Stimulated activated naive CD4-positive, alpha-beta T cell treated with Interleukin-2 at 50 U/mL for 16 hours (primary cell): ENCODE measurements around the gene ZCCHC17.

Source experiments
- DNase-seq: peaks from one replicate; lab custom pipeline; 2025; lab: John Stamatoyannopoulos, UW

The ZCCHC17 gene

DNA sequence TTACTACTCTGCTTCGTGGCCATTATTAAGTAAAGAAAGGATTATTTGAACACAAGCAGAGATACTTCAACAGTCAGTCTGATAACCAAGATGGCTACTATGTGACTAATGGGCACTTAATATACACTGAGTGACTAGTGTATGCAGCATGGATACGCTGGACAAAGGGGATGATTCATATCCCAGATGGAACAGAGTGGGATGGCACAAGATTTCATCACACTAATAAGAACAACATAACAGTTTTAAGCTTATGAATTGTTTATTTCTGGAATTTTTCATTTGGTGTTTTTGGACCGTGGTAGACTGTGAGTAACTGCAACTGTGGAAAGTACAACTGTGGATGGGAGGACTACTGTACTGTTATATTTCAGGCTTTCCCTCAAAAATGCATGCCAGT, 9.4 kb downstream of the ZCCHC17 start:
- no peak for DNase-seq

DNA sequence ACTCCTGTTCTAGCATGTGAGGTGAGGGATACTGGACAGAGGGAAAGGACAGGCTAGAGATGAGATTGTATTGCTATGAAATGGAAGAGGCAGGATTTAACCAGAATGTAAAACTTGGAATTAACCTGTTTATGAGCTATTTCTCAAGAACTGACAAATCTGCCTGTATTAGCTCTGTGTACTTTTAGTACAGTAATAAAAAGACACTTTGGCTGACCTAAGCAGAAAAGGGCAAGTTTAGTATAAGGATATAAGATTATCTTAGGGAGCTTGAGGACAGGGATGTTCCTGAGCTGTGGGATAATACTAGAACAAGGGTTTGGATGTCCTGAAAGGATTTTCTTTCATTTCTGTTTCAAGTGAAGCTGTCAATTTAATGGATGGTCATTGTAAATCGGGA, 11.2 kb downstream of the ZCCHC17 start:
- DNase-seq: no peak

DNA sequence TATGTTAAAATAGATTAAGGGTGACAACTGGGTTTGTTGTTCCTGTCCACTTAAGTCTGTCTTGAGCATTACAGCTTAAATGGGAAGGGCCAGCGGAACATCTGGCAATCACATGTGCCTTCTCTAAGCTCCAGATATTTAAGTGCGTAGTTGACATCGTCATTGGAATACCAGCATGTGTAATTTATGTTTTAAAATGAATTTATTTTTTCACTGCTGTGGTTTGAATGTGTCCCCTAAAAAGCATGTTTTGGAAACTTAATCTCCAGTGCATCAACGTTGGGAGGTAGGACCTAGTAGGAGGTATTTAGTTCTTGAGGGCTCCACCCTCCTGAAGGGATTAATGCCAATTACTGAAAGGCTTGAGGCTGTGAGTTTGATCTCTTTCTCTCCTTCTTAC, 13.4 kb downstream of the ZCCHC17 start:
- no peak for DNase-seq

DNA sequence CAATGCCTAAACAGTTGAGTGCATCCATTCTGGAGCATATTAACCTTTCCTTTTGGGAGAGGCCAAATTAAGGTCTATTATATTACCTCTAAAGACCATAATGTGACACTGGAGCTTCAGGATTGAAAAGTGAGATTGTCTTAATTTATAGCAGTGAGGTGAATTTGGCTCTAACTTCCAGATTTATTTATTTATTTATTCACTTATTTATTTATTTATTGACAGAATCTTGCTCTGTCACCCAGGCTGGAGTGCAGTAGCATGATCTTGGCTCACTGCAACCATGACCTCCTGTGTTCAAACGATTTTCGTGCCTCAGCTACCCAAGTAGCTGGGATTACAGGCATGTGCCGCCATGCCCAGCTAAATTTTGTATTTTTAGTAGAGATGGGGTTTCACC, 19.1 kb downstream of the ZCCHC17 start:
- DNase-seq: no peak

DNA sequence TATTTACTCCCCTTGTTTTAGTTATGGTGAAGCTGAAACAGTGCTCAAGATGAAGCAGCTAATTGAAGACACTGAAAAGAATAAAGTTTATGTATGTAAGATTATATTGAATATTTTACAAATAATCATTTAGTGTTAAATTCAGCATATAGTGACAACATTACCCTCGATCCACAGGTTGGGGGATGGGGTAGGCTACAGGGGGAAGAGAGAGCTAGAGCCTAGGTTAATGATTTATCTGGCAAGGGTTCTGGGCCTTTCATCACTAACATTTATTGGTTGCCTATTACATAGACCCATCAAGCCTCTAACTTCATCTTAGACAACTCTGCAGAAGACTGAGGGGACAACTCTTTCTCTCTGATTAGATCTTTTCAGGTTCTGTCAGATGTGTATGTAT, 21.3 kb downstream of the ZCCHC17 start:
- no peak for DNase-seq

DNA sequence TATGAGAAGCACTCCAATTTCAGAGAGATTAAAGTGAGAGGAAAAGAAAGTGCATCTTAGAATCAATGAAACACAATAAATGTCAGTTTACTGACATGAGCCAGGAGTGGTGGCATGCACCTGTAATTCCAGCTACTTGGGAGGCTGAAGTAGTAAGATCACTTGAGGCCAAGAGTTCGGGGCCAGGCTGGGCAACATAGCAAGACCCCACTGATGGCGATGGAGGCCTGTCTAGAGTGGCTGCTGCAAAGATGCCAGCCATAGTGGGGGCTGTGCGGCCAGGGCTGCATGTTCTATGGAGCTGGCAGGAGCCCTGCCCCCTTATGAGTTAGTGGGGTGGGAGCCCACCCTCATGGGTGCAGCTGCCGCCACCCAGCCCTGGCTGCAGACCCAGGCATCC, 27.3 kb downstream of the ZCCHC17 start:
- DNase-seq: no peak

DNA sequence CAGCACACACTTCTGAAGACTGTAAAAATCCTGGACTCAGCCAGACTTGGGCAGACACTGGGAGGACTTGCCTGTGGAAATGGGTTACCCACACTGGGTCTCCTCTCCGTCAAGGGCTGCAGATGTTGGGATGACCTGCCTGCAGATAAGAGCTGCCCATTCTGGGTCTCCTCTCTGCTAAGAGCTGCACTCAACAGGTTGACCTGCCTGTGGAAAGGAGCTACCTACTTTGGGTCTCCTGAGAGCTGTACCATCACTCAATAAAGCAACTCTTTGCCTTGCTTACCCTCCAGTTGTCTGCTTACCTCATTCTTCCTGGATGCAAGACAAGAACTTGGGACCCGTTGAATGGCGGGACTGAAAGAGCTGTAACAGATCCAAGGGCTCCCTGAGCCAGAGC, 28.2 kb downstream of the ZCCHC17 start:
- no peak for DNase-seq

DNA sequence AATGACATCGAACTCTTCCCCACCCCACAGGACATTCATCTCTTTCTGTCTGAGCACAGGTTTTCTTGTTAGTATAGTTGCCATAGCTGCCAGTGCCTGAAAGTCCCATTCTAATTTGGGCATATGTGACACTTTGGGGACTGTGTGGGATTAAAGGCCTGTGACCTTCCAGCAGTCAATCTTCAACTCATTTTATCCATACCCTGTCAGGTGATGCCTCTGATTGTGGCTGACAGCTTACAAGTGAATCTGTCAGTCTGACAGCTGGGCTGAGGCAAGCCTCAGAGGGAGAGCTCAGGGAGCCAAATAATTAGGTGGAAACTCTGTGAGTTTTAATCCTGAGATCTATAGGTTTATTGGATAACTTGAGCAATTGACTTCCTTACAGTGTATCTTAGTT, 29.6 kb downstream of the ZCCHC17 start:
- DNase-seq: no peak

DNA sequence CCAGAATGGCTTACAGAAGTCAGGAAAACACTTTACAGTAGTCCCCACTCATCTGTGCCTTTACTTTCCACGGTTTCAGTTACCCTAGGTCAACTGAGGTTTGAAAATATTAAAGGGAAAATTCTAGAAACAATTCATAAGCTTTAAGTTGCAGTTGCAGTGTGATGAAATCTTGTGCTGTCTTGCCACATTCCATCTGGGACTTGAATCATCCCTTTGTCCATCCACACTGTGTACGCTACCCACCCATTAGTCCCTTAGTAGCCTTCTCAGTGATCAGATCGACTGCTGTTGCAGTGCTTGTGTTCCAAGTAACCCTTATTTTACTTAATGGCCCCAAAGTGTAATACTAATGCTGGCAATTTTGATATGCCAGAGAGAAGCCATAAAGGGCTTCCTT, 30.5 kb downstream of the ZCCHC17 start:
- DNase-seq: no peak

DNA sequence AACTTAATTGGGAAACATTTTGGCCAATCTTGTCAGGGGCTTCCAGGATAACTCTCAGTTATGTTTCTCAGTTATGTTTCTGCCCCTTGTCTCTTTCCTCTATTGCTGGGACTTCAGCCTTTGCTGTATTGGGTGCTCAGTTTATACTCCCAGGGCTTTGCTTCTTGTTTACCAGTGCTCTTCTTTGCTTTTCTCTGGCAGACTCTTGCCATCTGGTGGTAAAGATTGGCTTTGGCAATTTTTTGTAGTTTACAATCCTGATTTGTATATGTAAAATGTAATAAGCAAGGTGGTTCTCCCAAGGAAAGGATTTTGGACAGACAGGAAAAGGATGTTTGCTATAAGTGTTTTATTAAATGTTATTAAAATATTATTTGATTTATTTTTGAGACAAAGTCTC, 38.2 kb downstream of the ZCCHC17 start:
- no peak for DNase-seq

DNA sequence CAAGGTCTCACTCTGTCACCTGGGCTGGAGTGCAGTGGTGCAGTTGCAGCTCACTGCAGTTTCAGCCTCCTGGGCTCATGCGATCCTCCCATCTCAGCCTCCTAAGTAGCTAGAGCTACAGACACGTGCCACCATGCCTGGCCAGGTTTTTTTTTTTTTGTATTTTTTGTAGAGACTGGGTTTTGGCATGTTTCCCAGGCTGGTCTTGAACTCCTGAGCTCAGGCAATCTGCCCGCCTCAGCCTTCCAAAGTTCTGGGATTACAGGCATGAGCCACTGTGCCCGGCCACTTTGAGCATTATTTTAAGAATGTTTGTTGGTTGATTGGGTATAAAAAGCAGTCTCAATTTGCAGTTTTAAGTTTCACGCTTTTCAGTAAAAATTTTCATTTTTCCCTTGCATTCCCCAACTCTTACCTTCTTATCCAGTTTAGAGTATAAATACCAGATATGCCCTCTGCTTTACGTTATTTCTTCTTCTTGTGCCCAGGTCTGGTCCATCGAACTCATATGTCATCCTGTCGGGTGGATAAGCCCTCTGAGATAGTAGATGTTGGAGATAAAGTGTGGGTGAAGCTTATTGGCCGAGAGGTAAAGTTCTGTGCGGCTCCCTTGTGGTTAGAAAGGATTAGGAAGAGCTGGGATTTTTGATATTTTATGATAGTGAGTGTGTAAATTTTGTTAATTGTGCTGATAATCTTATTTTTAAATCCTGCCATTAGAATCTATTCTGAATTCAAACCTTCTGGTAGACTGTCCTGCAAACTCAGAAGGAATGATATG, 40.0 kb downstream of the ZCCHC17 start:
- DNase-seq: no peak

DNA sequence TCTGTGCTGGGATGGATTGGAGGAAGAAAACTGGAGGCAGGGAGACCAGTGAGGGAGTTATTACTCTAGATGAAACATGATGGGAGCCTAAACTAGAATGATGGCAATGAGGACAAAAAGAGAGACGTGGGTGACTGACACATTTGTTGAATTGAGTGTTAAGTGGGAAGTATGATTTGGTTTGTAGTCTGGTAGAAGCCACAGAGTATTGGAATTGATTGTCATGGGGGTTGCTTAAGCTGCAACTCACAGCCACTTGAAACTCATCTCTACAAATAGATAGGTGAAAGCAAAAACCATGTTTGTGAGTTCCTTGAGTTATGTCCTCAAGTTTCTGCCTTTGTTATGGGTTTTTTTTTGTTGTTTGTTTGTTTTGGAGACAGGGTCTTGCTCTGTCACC, 47.7 kb downstream of the ZCCHC17 start:
- no peak for DNase-seq

DNA sequence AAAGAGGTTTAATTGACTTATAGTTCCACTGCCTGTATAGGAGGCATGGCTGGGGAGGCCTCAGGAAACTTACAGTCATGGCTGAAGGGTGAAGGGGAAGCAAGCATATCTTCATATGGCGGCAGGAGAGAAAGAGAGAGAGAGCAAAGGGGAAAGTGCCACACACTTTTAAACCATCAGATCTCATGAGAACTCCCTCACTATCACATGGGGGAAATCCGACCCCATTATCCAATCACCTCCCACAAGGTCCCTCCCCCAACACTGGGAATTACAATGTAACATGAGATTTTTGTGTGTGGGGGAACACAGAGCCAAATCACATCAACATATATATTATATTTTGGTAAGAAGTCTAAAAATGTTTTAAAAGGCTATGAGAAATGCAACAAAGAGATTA, 48.8 kb downstream of the ZCCHC17 start:
- DNase-seq: no peak

DNA sequence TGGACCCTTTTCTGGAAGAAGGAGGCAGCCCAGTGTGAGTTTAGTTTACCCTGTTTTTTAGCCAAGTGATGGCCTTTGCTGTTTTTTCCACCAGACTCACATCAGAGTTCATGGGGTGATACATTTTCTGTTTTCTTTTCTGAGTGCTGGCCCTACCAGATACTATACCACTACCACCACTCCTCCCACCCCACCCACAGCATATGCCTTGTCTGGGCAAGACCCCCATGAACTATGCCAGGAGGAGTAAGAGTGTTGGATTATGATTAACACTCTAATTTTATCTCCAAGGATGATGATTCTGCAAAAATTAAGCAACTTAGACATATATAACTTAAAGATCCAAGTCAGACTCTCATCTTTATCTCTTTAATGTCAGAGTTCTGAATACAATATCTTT, 50.0 kb downstream of the ZCCHC17 start:
- DNase-seq: no peak

DNA sequence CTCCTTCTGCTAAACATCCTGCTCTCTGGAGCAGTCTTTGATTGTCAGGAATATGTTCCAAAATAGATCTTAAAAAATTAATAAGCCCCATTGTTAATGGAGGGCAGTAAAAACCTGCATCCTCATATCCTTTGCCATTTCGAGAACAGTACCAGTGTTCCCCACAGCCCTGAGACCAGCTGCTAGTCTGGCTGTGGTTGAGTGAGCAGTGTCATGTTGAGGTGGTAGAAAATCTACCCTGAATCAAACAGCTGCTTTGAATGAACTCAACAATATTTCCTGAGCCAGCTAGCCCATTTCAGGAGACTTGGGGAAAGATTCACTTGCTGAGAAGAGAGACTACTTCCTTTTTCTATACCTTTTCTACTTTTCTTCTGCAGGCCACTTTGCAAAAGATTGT, 51.6 kb downstream of the ZCCHC17 start:
- no peak for DNase-seq

DNA sequence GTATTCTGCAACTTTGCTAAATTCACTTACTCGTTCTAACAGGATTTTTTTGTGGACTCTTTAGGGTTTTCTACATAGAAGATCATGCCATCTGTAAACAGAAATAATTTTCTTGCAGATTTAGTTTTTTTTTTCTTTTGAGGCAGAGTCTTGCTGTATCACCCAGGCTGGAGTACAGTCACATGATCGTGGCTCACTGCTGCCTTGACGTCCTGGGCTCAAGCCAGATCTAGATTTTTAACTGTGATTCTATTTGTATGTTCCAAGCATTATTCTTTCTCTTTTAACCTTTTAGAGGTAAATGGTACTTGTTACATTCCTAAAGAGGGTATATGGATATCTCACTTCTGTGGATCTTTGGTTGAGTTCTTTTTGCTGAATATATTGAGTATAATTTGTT, 57.5 kb downstream of the ZCCHC17 start:
- DNase-seq: no peak

DNA sequence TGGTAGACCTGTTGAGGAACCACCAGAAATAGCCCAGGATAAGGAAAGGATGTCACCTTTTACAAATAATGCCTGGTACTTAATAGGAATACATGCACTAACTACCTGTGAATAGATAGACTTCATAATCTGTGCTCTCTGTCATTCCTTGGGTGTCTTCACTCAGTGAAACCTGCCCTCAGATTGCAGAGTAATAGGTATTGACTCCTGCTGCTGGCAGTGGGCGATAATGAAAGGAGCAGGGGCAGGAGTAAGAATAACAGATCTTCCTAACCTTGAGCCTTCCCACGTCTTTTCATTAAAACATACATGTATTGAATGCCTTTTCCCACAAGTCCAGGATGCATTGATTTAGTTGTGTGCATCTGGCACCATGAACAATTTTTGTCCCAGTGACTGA, 59.6 kb downstream of the ZCCHC17 start:
- no peak for DNase-seq

DNA sequence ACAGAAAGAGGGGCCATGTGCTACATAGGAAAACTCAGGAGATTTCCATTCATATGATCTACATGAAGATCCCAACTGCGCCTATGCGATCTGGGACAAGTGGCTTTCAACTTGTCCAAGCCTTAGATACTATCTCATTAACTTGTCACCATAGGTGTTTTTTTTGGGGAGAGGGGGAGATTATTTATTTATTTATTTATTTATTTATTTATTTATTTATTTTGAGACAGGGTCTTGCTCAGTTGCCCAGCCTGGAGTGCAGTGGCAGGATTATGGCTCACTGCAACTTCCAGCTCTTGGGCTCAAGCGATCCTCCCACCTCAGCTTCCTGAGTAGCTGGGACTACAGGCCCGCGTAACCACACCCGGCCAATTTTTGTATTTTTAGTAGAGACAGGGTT, 64.8 kb downstream of the ZCCHC17 start:
- no peak for DNase-seq

DNA sequence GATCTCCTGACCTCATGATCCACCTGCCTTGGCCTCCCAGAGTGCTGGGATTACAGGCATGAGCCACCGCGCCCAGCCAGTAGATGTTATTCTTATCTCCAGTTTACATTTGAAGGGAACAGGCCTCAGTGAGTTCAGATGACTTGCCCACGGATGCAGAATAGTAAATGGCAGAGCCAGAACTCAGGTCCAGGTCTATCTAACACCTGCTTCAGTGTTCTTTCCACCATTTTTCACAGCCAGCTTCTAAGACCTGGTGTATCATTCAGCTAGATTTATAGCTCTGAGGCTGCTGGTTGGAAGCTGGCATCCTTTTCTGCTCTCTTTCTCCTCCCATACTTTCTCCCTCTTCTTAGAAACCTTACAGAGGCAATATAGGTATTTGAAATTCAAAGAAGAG, 65.2 kb downstream of the ZCCHC17 start:
- DNase-seq: no peak

DNA sequence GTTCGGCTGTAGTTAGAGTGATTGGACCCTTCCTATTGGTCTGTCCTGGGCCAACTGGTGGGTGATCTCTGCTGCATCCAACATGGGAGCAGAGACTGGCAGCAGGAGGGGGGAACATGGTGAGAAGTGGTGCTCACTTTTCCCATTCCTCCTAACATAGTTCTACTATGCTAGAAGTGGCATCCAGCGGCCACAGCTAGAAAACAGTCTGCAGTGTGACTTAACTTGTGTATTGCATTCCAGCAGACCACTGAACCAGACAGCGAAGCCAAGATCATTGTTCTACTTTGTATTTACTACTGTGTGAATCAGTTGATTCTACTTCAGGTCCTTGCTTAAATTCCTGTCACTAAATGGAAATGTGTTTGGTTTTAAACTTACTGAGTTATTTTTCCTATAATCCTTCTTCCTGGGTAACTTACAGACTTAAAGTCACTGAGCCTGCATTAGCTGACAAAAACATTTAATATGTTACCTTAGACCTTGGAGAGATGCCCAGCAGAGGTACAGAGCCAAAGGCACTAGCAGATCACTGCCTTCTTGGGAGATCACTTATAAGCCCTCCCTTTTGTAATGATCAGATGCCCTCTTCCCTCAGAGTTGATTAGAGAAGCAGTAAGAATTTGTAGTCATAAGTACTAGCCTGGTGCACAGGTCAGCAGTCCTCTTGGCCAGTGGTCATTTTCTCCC, 67.9 kb downstream of the ZCCHC17 start:
- no peak for DNase-seq

DNA sequence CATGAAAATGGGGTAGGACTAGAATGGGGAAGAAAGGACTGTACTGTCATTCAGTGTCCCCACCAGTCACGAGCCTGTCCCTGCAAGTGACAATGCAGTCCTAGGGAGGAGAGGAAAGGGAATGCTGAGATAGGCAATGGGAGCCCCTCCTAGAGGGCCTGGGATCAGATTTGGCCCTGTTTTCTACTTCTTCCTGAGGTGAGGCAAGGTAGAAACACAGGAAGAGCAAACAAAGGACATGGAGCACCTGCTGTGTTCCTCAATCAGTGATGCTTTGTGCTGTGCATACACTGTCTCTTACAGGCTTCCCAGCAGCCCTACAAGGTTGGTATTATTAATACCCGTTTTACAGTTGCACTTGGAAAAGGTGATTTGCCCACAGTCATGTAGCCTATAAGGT, 70.0 kb downstream of the ZCCHC17 start:
- no peak for DNase-seq

DNA sequence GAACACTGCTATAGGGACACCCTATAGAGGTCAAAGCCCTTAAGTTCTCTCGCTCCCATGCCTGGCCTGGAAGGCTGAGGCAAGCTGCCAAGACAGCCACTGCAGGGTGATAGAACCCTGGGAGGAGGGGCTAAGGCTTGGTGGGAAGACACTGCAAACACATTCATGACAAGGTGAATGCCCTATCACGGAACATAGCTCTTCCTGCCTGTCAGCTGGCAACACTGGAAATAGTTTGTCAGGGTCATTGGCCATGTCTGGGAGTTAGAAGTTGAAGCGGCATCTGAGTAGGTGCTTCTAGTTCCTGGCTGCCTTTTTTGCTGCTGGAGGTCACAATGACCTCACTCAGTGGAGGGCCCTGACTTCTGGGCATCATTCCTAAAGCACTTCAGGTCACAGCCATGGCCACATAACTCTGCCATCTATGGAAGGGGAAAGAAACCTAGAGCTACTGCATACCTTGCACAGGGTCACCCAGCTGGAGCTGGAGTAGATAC, 71.8 kb downstream of the ZCCHC17 start:
- DNase-seq: no peak

DNA sequence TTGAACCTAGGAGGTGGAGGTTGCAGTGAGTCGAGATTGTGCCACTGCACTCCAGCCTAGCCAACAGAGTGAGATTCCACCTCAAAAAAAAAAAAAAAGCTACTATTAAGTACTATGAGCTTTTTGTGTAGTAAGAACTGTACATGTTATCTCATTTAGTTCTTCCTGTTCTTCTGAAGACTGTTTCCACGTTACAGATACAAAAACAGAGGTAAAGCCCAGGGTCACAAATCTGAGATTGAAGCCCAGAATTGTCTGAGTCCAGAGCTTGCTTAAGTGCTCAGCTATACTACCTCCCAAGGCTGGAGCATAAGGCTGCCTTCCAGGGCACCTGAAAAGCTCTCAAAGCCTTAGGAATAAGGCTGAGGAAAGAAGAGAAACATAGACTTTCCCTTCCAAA, 73.2 kb downstream of the ZCCHC17 start:
- DNase-seq: no peak

DNA sequence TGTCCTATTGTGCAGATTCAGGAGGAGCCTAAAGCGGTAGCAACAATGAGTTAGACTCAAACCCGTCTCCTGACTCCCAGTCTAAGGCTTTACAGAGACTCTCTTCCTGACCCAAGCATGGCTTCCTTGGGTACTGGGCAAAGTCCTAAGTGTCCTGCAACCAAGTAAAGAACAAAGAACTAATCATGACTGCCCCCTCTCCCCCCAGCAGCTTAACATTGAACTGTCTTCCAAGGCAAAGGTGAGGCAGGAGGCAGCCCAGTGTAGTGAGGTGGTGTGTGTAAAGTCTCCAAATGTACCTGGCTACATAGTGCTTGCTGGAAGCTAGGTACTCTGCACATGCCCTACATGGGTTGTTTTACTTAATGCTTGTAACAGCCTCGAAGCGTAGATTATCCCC, 73.7 kb downstream of the ZCCHC17 start:
- no peak for DNase-seq
